NCI-H128 (cell line): ENCODE data around the gene TRMT13.
"Not testable (repeated sequence)": the region's sequence is repeated elsewhere in the genome, so short reads cannot be mapped to it uniquely, and the experiment has no call there.

Experiments
- DNase-seq: peaks from one replicate; lab custom pipeline; 2025; ENCODE audit not compliant: unreplicated experiment; lab: John Stamatoyannopoulos, UW

The TRMT13 gene

GRCh38 chr1:100162881-100163280, 29.9 kb downstream of the TRMT13 start:
- DNase-seq: no peak

GRCh38 chr1:100164216-100164615, 31.3 kb downstream of the TRMT13 start:
- no peak for DNase-seq

- no peak for DNase-seq
These were observed 31.7 kb downstream of the TRMT13 start for GRCh38 chr1:100164702-100165101.

- DNase-seq: no peak
These were observed 35.1 kb downstream of the TRMT13 start for GRCh38 chr1:100168051-100168450.

GRCh38 chr1:100177295-100178041, 44.5 kb downstream of the TRMT13 start:
- no peak for DNase-seq

GRCh38 chr1:100178091-100178490, 45.1 kb downstream of the TRMT13 start, which contains the start of gene LRRC39:
Gene LRRC39, minus strand, starts transcription at chr1:100178256. Its CDS starts 9,740 bp downstream, at chr1:100168516.
- no peak for DNase-seq

GRCh38 chr1:100183370-100183769, 50.4 kb downstream of the TRMT13 start:
- no peak for DNase-seq

GRCh38 chr1:100184536-100184935, 51.6 kb downstream of the TRMT13 start:
- DNase-seq: no peak

- DNase-seq: no peak
These were observed 54.9 kb downstream of the TRMT13 start for GRCh38 chr1:100187912-100188311.

- peak; percentile 23 for DNase-seq
These were observed 55.7 kb downstream of the TRMT13 start for GRCh38 chr1:100188617-100189016.

- DNase-seq: no peak
These were observed 65.6 kb downstream of the TRMT13 start for GRCh38 chr1:100198596-100198995.

GRCh38 chr1:100200060-100200459, 67.1 kb downstream of the TRMT13 start:
- not testable (repeated sequence) for DNase-seq
